ENCODE results near the gene STUB1. TPM values are rescaled to one million over a fixed set of nuclear protein-coding genes. Genes with fewer than 3 reads are reported as not detected.

The STUB1 gene
- polyA plus RNA-seq, 2 of the 4 experiments (the other 2 are of a cell fraction) = 60.6 to 93.5 TPM

DNA sequence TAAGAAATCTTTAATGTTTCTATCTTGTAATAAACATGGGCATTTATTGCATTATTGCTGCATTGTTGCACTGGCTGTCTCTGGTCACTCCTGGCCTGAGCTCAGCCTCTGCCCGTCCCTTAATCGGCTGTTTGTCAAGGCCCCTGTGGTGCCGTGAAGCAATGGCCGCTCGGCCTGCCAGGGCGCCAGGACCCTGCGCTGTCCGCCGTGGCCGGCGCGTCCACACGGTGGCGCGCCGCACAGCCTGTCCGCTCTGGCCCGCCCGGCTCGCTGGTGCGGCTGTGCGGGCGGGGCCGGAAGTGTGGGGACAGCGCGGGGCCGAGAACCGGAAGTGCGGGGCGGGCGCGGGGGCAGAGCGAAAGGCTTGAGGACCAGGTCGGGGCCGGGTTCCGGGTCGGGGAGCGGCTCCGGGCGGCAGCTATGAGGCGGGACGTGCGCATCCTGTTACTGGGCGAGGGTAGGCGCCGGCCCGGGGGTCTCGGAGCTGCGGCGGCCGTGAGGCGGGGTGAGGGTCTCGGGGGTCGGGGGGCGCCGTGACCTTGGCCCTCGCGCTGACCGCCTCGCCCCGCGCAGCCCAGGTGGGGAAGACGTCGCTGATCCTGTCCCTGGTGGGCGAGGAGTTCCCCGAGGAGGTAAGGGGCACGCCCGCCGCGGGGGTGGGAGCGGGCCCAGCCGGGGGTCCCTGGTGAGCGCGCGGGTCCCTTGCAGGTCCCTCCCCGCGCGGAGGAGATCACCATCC, 12.3 kb upstream of the STUB1 start, which contains the start of gene RHOT2 (continued):
- TF ChIP-seq, protein P1, sequence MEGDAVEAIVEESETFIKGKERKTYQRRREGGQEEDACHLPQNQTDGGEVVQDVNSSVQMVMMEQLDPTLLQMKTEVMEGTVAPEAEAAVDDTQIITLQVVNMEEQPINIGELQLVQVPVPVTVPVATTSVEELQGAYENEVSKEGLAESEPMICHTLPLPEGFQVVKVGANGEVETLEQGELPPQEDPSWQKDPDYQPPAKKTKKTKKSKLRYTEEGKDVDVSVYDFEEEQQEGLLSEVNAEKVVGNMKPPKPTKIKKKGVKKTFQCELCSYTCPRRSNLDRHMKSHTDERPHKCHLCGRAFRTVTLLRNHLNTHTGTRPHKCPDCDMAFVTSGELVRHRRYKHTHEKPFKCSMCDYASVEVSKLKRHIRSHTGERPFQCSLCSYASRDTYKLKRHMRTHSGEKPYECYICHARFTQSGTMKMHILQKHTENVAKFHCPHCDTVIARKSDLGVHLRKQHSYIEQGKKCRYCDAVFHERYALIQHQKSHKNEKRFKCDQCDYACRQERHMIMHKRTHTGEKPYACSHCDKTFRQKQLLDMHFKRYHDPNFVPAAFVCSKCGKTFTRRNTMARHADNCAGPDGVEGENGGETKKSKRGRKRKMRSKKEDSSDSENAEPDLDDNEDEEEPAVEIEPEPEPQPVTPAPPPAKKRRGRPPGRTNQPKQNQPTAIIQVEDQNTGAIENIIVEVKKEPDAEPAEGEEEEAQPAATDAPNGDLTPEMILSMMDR (IDR thresholded peaks at IDR 0.05) = peak; percentile 86
- TF ChIP-seq CEBPB (IDR thresholded peaks at IDR 0.05) = no peak
- TF ChIP-seq, protein P2, sequence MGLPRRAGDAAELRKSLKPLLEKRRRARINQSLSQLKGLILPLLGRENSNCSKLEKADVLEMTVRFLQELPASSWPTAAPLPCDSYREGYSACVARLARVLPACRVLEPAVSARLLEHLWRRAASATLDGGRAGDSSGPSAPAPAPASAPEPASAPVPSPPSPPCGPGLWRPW (IDR thresholded peaks at IDR 0.05) = no peak
- no peak for TF ChIP-seq EHF (CRISPR knock-in tag; IDR thresholded peaks at IDR 0.05)
- TF ChIP-seq CHD2 (IDR thresholded peaks at IDR 0.05; ENCODE audit: low read length, partially characterized antibody) = no peak
- TF ChIP-seq, protein P3, sequence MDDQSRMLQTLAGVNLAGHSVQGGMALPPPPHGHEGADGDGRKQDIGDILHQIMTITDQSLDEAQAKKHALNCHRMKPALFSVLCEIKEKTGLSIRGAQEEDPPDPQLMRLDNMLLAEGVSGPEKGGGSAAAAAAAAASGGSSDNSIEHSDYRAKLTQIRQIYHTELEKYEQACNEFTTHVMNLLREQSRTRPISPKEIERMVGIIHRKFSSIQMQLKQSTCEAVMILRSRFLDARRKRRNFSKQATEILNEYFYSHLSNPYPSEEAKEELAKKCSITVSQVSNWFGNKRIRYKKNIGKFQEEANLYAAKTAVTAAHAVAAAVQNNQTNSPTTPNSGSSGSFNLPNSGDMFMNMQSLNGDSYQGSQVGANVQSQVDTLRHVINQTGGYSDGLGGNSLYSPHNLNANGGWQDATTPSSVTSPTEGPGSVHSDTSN (IDR thresholded peaks at IDR 0.05) = peak; percentile 42; the same call in 1 of the 2 replicates
- TF ChIP-seq, protein P4, sequence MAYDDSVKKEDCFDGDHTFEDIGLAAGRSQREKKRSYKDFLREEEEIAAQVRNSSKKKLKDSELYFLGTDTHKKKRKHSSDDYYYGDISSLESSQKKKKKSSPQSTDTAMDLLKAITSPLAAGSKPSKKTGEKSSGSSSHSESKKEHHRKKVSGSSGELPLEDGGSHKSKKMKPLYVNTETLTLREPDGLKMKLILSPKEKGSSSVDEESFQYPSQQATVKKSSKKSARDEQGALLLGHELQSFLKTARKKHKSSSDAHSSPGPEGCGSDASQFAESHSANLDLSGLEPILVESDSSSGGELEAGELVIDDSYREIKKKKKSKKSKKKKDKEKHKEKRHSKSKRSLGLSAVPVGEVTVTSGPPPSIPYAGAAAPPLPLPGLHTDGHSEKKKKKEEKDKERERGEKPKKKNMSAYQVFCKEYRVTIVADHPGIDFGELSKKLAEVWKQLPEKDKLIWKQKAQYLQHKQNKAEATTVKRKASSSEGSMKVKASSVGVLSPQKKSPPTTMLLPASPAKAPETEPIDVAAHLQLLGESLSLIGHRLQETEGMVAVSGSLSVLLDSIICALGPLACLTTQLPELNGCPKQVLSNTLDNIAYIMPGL (CRISPR knock-in tag; IDR thresholded peaks at IDR 0.05; ENCODE audit: borderline replicate concordance) = no peak
- no peak for TF ChIP-seq CBX2 (IDR thresholded peaks at IDR 0.05; ENCODE audit: borderline replicate concordance, low read depth)
- TF ChIP-seq, protein P5, sequence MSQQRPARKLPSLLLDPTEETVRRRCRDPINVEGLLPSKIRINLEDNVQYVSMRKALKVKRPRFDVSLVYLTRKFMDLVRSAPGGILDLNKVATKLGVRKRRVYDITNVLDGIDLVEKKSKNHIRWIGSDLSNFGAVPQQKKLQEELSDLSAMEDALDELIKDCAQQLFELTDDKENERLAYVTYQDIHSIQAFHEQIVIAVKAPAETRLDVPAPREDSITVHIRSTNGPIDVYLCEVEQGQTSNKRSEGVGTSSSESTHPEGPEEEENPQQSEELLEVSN (IDR thresholded peaks at IDR 0.05; ENCODE audit: borderline replicate concordance, low read depth) = peak; percentile 83
- TF ChIP-seq HEYL (CRISPR knock-in tag; IDR thresholded peaks at IDR 0.05) = no peak
- TF ChIP-seq JUN (IDR thresholded peaks at IDR 0.05) = peak; percentile 57 to 93
- TF ChIP-seq POLR2A (IDR thresholded peaks at IDR 0.05; ENCODE audit: low read length) = peak; percentile 73
- TF ChIP-seq ZNF302 (CRISPR knock-in tag; IDR thresholded peaks at IDR 0.05) = no peak
- TF ChIP-seq ZC3H11A (IDR thresholded peaks at IDR 0.05) = no peak
- TF ChIP-seq HDAC2 (IDR thresholded peaks at IDR 0.05) = no peak
- no peak for TF ChIP-seq FOSB (CRISPR knock-in tag; IDR thresholded peaks at IDR 0.05)
- TF ChIP-seq MYC (IDR thresholded peaks at IDR 0.05; ENCODE audit: borderline replicate concordance, low read length) = peak; percentile 58

DNA sequence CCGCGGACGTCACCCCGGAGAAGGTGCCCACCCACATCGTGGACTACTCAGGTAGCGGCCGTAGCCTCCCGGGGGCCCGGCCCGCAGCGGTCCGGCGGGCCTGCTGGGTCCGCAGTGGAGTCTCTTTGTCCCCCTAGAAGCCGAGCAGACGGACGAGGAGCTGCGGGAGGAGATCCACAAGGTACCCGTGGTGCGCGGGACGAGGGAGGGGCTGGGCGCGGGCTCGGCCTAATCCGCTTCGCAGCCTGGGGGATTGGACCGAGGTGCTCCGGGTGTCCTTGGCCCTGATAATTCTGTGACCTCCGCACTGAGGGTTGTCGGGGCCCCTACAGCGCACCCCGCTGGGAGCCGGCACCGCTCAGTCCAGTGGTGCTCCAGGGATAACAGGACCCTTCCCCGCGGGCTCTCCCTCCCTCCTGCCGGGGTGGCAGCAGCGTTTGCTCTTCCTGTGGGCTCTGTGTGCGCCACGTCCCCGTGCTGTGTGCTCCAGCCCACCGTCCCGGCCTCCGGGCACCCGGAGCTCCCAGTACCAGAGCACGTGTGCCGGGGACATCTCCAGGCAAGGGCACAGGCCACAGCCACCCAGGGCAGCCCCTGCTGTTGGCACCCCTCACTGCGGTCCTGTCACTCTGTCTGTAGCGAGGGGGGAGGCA, 11.6 kb upstream of the STUB1 start:
- DNase-seq (ENCODE audit: low read depth in 1 of 2, low spot score in 1 of 2) (no peak), FAIRE-seq (no peak), ATAC-seq (peak; percentile 8 to 14; a peak in 3 of 6 replicates)
- ChIA-PET POLR2A (no interaction called here), CTCF (interaction anchor here (0.6 to 13.5 kb wide), 12 partner anchors 7 to 942 kb away, joined by 3 to 105 read pairs (median 12); partner anchors contain the start of genes RHBDL1, STUB1, WDR24 and WDR90)
- H3K9me3 ChIP-seq = no peaks in the 10 kb centered on the region
- H3K4me3 ChIP-seq = peak overlapping the region; percentile 98
- H3K4me1 ChIP-seq = peaks cover 11% of the 10 kb centered on the region
- WGBS (ENCODE audit: missing lambda C conversion rate) = 18% methylated on average over 14 of the region's 50 CpGs
- peak overlapping the region; percentile 97 for H3K4me2 ChIP-seq
- H3K27ac ChIP-seq = peak overlapping the region; percentile 90 to 93
- TF ChIP-seq, protein P6, sequence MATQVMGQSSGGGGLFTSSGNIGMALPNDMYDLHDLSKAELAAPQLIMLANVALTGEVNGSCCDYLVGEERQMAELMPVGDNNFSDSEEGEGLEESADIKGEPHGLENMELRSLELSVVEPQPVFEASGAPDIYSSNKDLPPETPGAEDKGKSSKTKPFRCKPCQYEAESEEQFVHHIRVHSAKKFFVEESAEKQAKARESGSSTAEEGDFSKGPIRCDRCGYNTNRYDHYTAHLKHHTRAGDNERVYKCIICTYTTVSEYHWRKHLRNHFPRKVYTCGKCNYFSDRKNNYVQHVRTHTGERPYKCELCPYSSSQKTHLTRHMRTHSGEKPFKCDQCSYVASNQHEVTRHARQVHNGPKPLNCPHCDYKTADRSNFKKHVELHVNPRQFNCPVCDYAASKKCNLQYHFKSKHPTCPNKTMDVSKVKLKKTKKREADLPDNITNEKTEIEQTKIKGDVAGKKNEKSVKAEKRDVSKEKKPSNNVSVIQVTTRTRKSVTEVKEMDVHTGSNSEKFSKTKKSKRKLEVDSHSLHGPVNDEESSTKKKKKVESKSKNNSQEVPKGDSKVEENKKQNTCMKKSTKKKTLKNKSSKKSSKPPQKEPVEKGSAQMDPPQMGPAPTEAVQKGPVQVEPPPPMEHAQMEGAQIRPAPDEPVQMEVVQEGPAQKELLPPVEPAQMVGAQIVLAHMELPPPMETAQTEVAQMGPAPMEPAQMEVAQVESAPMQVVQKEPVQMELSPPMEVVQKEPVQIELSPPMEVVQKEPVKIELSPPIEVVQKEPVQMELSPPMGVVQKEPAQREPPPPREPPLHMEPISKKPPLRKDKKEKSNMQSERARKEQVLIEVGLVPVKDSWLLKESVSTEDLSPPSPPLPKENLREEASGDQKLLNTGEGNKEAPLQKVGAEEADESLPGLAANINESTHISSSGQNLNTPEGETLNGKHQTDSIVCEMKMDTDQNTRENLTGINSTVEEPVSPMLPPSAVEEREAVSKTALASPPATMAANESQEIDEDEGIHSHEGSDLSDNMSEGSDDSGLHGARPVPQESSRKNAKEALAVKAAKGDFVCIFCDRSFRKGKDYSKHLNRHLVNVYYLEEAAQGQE (IDR thresholded peaks at IDR 0.05) = no peak
- no peak for TF ChIP-seq HOXB5 (CRISPR knock-in tag; IDR thresholded peaks at IDR 0.05)
- no peak for TF ChIP-seq EHMT2 (IDR thresholded peaks at IDR 0.05; ENCODE audit: low read depth)
- TF ChIP-seq HOXA7 (CRISPR knock-in tag; IDR thresholded peaks at IDR 0.05) = no peak
- no peak for TF ChIP-seq SMC3 (IDR thresholded peaks at IDR 0.05)
- no peak for TF ChIP-seq CBX8 (IDR thresholded peaks at IDR 0.05)
- no peak for TF ChIP-seq RFX5 (IDR thresholded peaks at IDR 0.05)
- TF ChIP-seq CEBPB (IDR thresholded peaks at IDR 0.05) = no peak
- 0 out of 2 replicates have a peak, but pooled peaks have one; percentile 2 for TF ChIP-seq RNF2 (IDR thresholded peaks at IDR 0.05; ENCODE audit: borderline replicate concordance, low read depth)
- TF ChIP-seq TP53 (CRISPR knock-in tag; IDR thresholded peaks at IDR 0.05) = no peak
- no peak for TF ChIP-seq FOSL2 (IDR thresholded peaks at IDR 0.05)
- no peak for TF ChIP-seq FOSL2 (CRISPR knock-in tag; IDR thresholded peaks at IDR 0.05)
- TF ChIP-seq HOXB13 (CRISPR knock-in tag; IDR thresholded peaks at IDR 0.05; ENCODE audit: low read depth) = no peak
- 0 out of 2 replicates have a peak, but pooled peaks have one; percentile 25 for TF ChIP-seq KDM5A (IDR thresholded peaks at IDR 0.05)
- no peak for TF ChIP-seq ZC3H11A (IDR thresholded peaks at IDR 0.05)
